IPS-15b (cell line): ENCODE results near the gene CPED1.
"Not testable (repeated sequence)": the region's sequence is repeated elsewhere in the genome, so short reads cannot be mapped to it uniquely, and the experiment has no call there.

Source experiments
- H3K27me3 ChIP-seq: one replicate; pipeline ENCODE4 v1.6.1; 2013; ENCODE audit warnings: low read length; ENCODE audit not compliant: control insufficient read depth, insufficient read depth
- H3K36me3 ChIP-seq: one replicate; pipeline ENCODE4 v1.6.1; 2013; ENCODE audit warnings: low read length; ENCODE audit not compliant: control insufficient read depth, insufficient read depth
- H3K4me1 ChIP-seq: one replicate; pipeline ENCODE4 v1.6.1; 2013; ENCODE audit warnings: mild to moderate bottlenecking, low read length; ENCODE audit not compliant: control insufficient read depth, insufficient read depth
- H3K4me3 ChIP-seq: one replicate; pipeline ENCODE4 v1.5.1; 2013; ENCODE audit warnings: low read depth, low read length
- H3K9ac ChIP-seq: one replicate; pipeline ENCODE4 v1.6.1; 2013; ENCODE audit warnings: low read depth, mild to moderate bottlenecking, low read length
- H3K9me3 ChIP-seq: one replicate; pipeline ENCODE4 v1.6.1; 2013; ENCODE audit warnings: mild to moderate bottlenecking, low read length; ENCODE audit not compliant: control insufficient read depth, insufficient read depth

The CPED1 gene

DNA sequence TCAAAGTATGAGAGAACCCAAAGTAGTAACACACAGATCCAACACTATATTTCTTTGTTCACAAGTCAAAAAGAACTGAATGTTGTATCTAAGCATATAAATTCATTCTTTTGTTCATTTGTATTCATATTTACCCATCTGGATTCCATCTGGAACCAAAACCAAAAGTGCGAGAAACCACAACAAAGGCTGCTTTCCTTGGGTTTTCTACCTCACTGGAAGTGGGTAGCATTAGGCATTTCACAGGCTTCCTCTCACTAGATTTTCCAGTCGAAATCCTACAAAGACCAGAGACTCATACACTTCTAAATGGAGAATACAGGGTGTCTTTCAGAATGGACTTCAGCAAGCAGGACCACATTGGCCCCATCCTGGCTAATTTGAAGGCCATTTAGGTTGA, 230.5 kb downstream of the CPED1 start:
- no peaks in the 10 kb centered on the region for H3K4me1 ChIP-seq
- H3K9me3 ChIP-seq, result no peaks in the 10 kb centered on the region
- H3K4me3 ChIP-seq, result no peak overlapping the region
- H3K27me3 ChIP-seq, result no peaks in the 10 kb centered on the region
- H3K36me3 ChIP-seq, result no peaks in the 10 kb centered on the region
- H3K9ac ChIP-seq, result no peak overlapping the region

DNA sequence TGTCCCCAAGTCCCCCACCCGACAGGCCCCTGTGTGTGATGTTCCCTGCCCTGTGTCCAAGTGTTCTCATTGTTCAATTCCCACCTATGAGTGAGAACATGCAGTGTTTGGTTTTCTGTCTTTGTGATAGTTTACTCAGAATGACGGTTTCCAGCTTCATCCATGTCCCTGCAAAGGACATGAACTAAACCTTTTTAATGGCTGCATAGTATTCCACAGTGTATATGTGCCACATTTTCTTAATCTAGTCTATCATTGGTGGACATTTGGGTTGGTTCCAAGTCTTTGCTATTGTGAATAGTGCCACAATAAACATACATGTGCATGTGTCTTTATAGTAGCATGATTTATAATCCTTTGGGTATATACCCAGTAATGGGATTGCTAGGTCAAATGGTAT, 232.6 kb downstream of the CPED1 start:
- not testable (repeated sequence) for H3K4me1 ChIP-seq, H3K27me3 ChIP-seq, H3K4me3 ChIP-seq, H3K9me3 ChIP-seq, H3K36me3 ChIP-seq, H3K9ac ChIP-seq

DNA sequence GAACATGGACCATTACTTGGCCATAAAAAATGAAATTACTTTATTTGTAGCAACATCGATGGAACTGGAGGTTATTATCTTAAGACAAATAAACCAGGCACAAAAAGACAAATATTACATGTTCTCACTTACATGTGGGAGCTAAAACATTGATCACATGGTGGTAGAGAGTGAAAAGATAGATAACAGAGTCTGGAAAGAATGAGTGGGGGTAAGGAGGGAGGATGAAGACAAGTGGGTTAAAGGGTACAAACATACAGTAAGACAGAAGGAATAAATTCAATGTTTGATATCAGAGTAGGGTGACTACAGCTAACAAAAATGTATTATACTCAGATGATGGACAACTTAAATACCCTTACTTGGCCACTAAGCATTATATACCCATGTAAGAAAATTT, 240.3 kb downstream of the CPED1 start:
- Histone ChIP-seq H3K4me1 (no peaks in the 10 kb centered on the region), H3K4me3 (no peak overlapping the region), H3K9ac (no peak overlapping the region), H3K9me3 (no peaks in the 10 kb centered on the region), H3K36me3 (no peaks in the 10 kb centered on the region), H3K27me3 (no peaks in the 10 kb centered on the region)

DNA sequence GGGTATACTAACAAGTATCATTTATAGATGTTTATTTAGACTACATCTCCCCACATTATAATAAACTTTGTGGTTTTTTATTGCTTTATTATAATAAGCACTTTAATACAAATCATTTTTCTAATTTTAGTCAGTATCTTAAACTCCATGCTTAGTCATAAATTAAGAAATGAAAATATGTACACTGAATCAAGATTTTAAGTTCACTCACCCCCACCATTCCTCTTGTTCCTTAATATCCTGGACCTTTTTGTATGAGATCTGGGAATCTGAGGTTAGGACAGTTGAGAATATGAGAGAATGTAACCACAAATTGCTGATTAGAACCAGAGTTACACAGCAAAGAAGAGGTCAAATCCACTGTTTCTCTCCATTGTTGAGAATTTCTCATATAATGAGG, 246.7 kb downstream of the CPED1 start:
- H3K4me1 ChIP-seq, result no peaks in the 10 kb centered on the region
- no peak overlapping the region for H3K4me3 ChIP-seq
- H3K9me3 ChIP-seq, result no peaks in the 10 kb centered on the region

DNA sequence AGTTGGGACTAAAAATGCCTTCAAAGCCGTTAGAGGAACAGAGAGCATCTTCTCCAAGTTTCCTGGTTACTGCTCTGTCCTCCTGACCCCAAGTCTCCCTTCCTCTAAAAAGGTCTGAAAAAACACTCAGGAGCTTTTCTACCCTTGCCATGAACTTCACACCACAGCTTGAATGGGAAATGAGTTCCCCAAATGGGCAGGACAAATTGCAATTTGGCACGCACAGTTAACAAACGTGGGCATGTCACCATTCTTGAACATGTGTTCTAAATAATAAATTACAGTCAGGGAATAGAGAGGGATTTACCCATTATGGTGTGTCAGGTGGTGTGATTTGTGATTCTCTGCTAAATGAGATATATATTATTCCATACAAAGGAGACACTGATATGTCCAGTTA, 249.1 kb downstream of the CPED1 start:
- H3K36me3 ChIP-seq, result no peaks in the 10 kb centered on the region
- no peak overlapping the region for H3K9ac ChIP-seq
- H3K27me3 ChIP-seq, result no peaks in the 10 kb centered on the region
- no peak overlapping the region for H3K4me3 ChIP-seq
- H3K9me3 ChIP-seq, result no peaks in the 10 kb centered on the region
- H3K4me1 ChIP-seq, result no peaks in the 10 kb centered on the region

More for the DNA sequence above, 246.7 kb downstream of the CPED1 start:
- no peaks in the 10 kb centered on the region for H3K27me3 ChIP-seq
- H3K36me3 ChIP-seq, result no peaks in the 10 kb centered on the region
- no peak overlapping the region for H3K9ac ChIP-seq

DNA sequence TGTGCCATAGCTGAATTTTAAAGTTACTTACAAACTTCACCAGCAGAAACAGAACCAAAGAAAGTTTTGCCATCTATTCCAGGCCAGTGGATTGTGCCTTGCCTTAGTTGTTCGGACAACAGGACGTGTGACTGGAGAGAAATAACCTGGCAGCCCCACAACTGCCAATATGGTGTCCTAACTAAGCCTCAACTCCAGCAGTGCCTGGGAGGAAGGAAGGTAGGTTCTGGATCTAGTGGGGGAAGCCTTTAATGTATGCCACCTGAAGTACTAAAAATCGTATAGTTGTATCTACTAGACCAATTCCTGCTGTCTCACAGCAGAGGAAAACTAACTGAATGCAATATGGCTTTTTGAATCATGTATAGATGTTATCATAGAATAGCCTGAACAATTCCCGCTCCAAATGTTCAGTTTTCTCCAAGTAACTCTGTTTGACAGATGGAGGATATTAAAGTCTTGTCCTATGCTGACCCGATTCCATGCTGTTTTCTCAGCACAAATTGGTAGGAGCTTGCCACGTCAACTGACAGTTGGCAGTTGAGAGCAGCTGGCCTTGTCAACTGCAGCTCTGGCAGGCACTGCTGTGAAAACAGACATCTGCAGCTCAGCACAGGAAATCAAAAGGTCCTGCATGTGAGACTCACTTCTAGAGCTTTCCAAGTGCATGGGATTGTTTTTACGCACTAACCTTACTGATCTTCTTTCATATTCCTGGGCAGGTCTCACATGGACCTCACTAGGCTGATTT, 255.8 kb downstream of the CPED1 start:
- Histone ChIP-seq H3K4me3 (no peak overlapping the region), H3K27me3 (no peaks in the 10 kb centered on the region), H3K4me1 (no peaks in the 10 kb centered on the region), H3K36me3 (no peaks in the 10 kb centered on the region), H3K9me3 (no peaks in the 10 kb centered on the region), H3K9ac (no peak overlapping the region)

DNA sequence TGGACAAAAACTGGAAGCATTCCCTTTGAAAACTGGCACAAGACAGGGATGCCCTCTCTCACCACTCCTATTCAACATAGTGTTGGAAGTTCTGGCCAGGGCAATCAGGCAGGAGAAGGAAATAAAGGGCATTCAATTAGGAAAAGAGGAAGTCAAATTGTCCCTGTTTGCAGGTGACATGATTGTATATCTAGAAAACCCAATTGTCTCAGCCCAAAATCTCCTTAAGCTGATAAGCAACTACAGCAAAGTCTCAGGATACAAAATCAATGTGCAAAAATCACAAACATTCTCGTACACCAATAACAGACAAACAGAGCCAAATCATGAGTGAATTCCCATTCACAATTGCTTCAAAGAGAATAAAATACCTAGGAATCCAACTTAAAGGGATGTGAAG, 262.9 kb downstream of the CPED1 start:
- H3K36me3 ChIP-seq, H3K4me3 ChIP-seq, H3K9me3 ChIP-seq, H3K4me1 ChIP-seq, H3K9ac ChIP-seq, H3K27me3 ChIP-seq: not testable (repeated sequence)

DNA sequence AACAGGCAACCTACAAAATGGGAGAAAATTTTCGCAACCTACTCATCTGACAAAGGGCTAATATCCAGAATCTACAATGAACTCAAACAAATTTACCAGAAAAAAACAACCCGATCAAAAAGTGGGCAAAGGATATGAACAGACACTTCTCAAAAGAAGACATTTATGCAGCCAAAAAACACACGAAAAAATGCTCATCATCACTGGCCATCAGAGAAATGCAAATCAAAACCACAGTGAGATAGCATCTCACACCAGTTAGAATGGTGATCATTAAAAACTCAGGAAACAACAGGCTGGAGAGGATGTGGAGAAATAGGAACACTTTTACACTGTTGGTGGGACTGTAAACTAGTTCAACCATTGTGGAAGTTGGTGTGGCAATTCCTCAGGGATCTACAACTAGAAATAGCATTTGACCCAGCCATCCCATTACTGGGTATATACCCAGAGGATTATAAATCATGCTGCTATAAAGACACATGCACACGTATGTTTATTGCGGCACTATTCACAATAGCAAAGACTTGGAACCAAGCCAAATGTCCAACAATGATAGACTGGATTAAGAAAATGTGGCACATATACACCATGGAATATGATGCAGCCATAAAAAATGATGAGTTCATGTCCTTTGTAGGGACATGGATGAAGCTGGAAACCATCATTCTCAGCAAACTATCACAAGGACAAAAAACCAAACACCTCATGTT, 264.2 kb downstream of the CPED1 start:
- H3K36me3 ChIP-seq, H3K4me3 ChIP-seq, H3K9me3 ChIP-seq, H3K27me3 ChIP-seq, H3K9ac ChIP-seq, H3K4me1 ChIP-seq: not testable (repeated sequence)

DNA sequence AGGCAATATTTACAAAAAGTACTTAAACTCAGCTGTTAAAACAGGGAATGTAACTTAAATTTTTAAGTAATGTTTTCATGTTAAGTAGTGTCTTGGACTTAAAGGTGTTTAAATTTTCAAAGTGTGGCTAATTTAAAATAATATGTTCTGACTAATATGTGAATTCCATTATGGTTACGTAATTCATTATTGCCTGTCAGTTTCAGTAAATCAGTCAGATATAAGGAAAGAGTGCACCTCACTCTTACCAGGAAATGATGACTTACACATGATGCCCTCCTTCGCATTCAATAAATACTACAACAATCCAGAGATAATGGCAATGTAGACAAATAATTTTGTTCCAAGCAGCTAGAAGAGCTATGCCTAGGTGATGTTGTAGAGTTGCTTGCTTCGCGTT, 271.3 kb downstream of the CPED1 start:
- Histone ChIP-seq H3K4me3 (no peak overlapping the region), H3K9ac (no peak overlapping the region), H3K36me3 (no peaks in the 10 kb centered on the region), H3K4me1 (no peaks in the 10 kb centered on the region), H3K27me3 (no peaks in the 10 kb centered on the region), H3K9me3 (no peaks in the 10 kb centered on the region)

DNA sequence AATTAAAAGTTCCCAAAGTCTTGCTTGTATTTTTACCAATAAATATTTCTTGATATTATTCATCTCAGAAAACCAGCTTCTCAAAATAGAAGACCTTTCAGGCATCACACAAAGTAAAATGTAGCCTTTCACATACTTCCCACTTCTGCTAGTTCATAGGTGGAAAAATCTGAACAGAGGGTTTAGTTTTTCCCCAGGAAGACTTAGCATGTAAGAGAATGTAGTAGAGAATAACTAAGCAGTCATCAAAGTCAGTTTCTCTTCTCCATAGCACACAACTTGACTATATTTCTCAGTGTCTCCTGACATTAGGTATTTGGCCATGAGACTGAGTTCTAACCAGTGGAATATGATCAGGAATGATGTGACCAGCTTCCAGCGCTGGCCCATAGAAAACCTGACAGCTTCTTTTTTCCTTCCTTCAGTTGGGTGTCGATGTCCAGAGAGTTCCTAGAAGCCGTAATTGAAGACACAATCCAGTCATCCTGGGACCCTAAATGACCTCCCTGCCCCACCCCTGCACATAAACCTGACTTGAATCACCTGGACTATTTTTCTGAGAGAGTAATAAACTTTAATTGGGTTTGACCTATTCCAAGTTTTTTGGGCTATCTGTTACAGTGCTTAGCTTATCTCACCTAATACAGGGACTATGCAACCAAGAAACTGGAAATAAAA, 272.8 kb downstream of the CPED1 start:
- Histone ChIP-seq H3K9ac (no peak overlapping the region), H3K27me3 (no peaks in the 10 kb centered on the region), H3K4me3 (no peak overlapping the region), H3K36me3 (no peaks in the 10 kb centered on the region), H3K4me1 (no peaks in the 10 kb centered on the region), H3K9me3 (no peaks in the 10 kb centered on the region)

DNA sequence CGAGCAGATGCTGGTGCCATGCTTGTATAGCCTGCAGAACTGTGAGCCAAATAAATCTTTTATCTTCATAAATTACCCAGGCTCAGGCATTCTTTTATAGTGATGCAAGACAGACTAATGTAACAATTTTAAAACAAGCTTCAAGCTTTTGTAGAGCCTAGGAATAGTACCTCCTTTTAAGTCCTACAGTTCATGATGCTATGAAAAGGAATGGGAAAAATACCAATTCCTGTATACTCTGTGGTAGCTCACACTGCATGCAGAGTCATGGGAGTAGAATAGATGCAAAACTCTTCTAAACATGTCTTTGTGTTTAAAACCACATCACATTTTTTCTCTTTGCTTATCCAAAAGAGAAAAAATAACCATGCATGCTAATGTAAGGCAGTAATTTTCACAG, 273.7 kb downstream of the CPED1 start:
- no peaks in the 10 kb centered on the region for H3K27me3 ChIP-seq
- no peaks in the 10 kb centered on the region for H3K4me1 ChIP-seq
- H3K9ac ChIP-seq, result no peak overlapping the region
- no peaks in the 10 kb centered on the region for H3K36me3 ChIP-seq
- H3K4me3 ChIP-seq, result no peak overlapping the region
- no peaks in the 10 kb centered on the region for H3K9me3 ChIP-seq

DNA sequence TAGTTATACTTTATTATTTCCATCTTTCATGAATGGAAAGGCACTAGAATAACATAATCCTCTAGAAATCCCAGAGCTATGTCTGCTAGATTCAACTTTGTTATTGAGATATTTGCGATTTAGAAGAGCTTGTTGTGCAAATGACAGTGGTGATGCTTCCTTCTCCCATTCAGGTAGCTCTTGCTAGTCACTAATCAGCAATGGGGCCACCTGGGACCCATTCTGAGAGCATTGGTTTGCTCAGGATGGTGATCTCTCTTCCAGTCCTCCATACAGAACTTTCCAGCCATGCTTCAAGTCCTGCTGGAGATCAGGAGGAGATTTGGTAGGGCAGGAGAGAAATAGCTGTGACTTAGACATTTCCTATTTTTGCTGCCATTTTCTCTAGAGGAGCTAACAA, 274.5 kb downstream of the CPED1 start:
- H3K9me3 ChIP-seq, result no peaks in the 10 kb centered on the region
- H3K9ac ChIP-seq, result no peak overlapping the region
- no peaks in the 10 kb centered on the region for H3K4me1 ChIP-seq
- H3K27me3 ChIP-seq, result no peaks in the 10 kb centered on the region
- no peaks in the 10 kb centered on the region for H3K36me3 ChIP-seq
- no peak overlapping the region for H3K4me3 ChIP-seq
